Esophagus squamous epithelium (tissue), 5 donors: ENCODE data around the gene GORASP1. TPM values are rescaled to one million over a fixed set of nuclear protein-coding genes. Genes with fewer than 3 reads are reported as not detected.
"Not testable (repeated sequence)": the region's sequence is repeated elsewhere in the genome, so short reads cannot be mapped to it uniquely, and the experiment has no call there.

Source experiments
- DNase-seq: peaks from one replicate; lab custom pipeline; 2025; lab: John Stamatoyannopoulos, UW
- H3K27ac ChIP-seq, 4 donors: fragments of 200-600 bp; sonication (generic); one replicate each; pipeline ENCODE4 v1.5.1; 2016 to 2019; ENCODE audit warnings: mild to moderate bottlenecking in 1 of 4
- H3K27me3 ChIP-seq, 4 donors: fragments of 200-600 bp; sonication (generic); 1 replicate in 3 of 4; 2 replicates in 1 of 4; pipeline versions ENCODE4 v1.5.1 to v1.6.0; 2017 to 2021; ENCODE audit warnings: antibody characterized with exemption in 1 of 4
- H3K36me3 ChIP-seq, 3 donors: fragments of 200-600 bp; sonication (generic); one replicate each; pipeline ENCODE4 v1.5.1; 2016 to 2019
- H3K4me1 ChIP-seq, 3 donors: fragments of 200-600 bp; sonication (generic); one replicate each; pipeline ENCODE4 v1.5.1; 2017 to 2019
- H3K4me3 ChIP-seq, 4 donors: fragments of 200-600 bp; sonication (generic); 1 replicate in 3 of 4; 2 replicates in 1 of 4; pipeline ENCODE4 v1.5.1; 2016 to 2019; ENCODE audit warnings: mild to moderate bottlenecking in 2 of 4, moderate library complexity in 1 of 4
- H3K9me3 ChIP-seq, 3 donors: fragments of 200-600 bp; sonication (generic); one replicate each; pipeline ENCODE4 v1.5.1; 2016 to 2019
- CTCF ChIP-seq, 6 experiments: fragments of 450-650 bp in 4 of 6; fragments of 200-600 bp in 2 of 6; sonication (generic) in 2 of 6; IDR thresholded peaks; one replicate each; pipeline ENCODE4 v1.5.1; 2016 to 2019; ENCODE audit warnings: antibody characterized with exemption in 6 of 6, mild to moderate bottlenecking in 4 of 6, moderate library complexity in 4 of 6
- POLR2A ChIP-seq, 4 donors: fragments of 450-650 bp; IDR thresholded peaks; one replicate each; pipeline ENCODE4 v1.6.1; 2017; ENCODE audit warnings: antibody characterized with exemption in 4 of 4, mild to moderate bottlenecking in 4 of 4, moderate library complexity in 3 of 4
- WGBS, 2 donors: methylation state at CpG; one replicate each; pipeline ENCODE4 v1.1.5; 2018; 5-methylcytosine and 5-hydroxymethylcytosine counted together
- intact Hi-C: fragments of 100-400 bp; cut with DNase I; formaldehyde crosslinking; loops from one replicate; pipeline ENCODE4 v1.15.0; 2022
- total RNA-seq, 4 donors: library from RNA; depleted of rRNA; stranded (reverse); fragments of >200 nt; gene quantifications; one replicate each; pipeline ENCODE4 v1.1.0, GENCODE V29; 2016
- donor health status: DM: yes; HTN: yes; CAD: no.

GORASP1 gene
- total RNA-seq, 4 donors from 2014 or later = 26.4 to 102 (median 43.8) TPM

GRCh38 chr3:39063143-39063542, 44.3 kb downstream of the GORASP1 start:
- no peaks in the 10 kb centered on the region for H3K4me1 ChIP-seq
- H3K36me3 ChIP-seq = peaks cover 0 to 48% (median 0%) of the 10 kb centered on the region in 3 donors
- intact Hi-C loops = no loop called here
- 80 to 88% methylated on average over 3 of the region's 3 CpGs for WGBS, 2 donors
- no peak overlapping the region for H3K27ac ChIP-seq
- DNase-seq = no peak
- no peak overlapping the region for H3K4me3 ChIP-seq
- no peaks in the 10 kb centered on the region for H3K27me3 ChIP-seq
- no peaks in the 10 kb centered on the region for H3K9me3 ChIP-seq
- no peak for TF ChIP-seq POLR2A (IDR thresholded peaks at IDR 0.05)
- TF ChIP-seq CTCF (IDR thresholded peaks at IDR 0.05) = no peak

DNA sequence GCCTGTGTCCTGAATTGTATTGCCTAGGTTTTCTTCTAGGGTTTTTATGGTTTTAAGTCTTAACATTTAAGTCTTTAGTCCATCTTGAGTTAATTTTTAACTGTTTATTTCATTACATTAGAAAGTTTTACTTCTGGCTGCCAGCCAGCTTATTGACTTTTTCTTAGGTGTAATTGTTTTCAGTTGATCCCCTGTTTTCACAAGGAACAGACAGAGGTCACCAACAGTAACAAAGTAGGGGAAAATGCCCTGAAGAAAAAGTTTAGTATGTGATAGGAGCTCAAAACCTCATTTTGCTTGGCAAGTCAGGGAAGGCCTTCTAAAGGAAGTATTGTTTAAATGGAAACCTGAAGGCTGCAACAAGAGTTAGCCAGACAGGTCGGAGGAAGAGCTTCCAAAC, 45.2 kb downstream of the GORASP1 start:
- H3K36me3 ChIP-seq = peaks cover 0 to 38% (median 0%) of the 10 kb centered on the region in 3 donors

DNA sequence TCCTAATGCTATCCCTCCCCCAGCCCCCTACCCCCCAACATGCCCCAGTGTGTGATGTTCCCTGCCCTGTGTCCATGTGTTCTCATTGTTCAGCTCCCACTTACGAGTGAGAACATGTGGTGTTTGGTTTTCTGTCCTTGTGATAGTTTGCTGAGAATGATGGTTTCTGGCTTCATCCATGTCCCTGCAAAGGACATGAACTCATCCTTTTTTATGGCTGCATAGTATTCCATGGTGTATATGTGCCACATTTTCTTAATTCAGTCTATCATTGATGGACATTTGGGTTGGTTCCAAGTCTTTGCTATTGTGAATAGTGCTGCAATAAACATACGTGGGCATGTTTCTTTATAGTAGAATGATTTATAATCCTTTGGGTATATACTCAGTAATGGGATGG, 46.2 kb downstream of the GORASP1 start:
- DNase-seq, H3K4me3 ChIP-seq, H3K27ac ChIP-seq, H3K27me3 ChIP-seq, H3K4me1 ChIP-seq, intact Hi-C loops, H3K9me3 ChIP-seq: not testable (repeated sequence)
- 54 to 83% methylated on average over 1 to 2 of the region's 2 CpGs for WGBS, 2 donors
- peaks cover 0 to 29% (median 0%) of the 10 kb centered on the region in 3 donors for H3K36me3 ChIP-seq

More for the DNA sequence above, 45.2 kb downstream of the GORASP1 start:
- Histone ChIP-seq H3K4me1 (no peaks in the 10 kb centered on the region), H3K27me3 (no peaks in the 10 kb centered on the region), H3K27ac (no peak overlapping the region), H3K9me3 (no peaks in the 10 kb centered on the region), H3K4me3 (no peak overlapping the region)
- DNase-seq = no peak
- whole genome bisulfite sequencing, 2 donors = 50 to 77% methylated on average over 1 of the region's 1 CpG
- TF ChIP-seq POLR2A (IDR thresholded peaks at IDR 0.05) = no peak
- intact Hi-C loops = no loop called here

DNA sequence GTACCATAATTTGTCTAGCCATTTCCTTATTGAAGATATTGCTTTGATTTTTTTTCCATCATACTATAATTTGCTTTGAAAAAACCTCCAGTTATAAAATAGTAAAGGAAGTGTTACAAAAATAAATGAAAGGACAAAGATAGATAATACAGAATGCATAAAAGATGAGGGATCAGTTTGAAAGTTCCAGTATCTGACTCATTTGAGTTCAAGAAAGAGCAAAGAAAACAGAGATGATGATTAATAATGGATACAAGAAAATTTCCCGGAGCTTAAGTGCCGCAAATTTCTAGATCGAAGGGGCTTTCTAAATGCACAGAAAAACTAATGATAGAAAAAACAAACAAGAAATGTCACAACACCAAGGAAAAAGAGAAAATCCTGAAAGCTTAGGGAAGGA, 51.3 kb downstream of the GORASP1 start:
- DNase-seq = no peak
- no peak overlapping the region for H3K27ac ChIP-seq
- WGBS, 2 donors = 17 to 43% methylated on average over 3 of the region's 3 CpGs
- intact Hi-C loops = no loop called here
- H3K4me1 ChIP-seq = peaks cover 3 to 37% (median 8%) of the 10 kb centered on the region in 3 donors
- no peak for TF ChIP-seq CTCF (IDR thresholded peaks at IDR 0.05)
- TF ChIP-seq POLR2A (IDR thresholded peaks at IDR 0.05) = no peak
- no peaks in the 10 kb centered on the region for H3K9me3 ChIP-seq
- peaks cover 0 to 4% (median 0%) of the 10 kb centered on the region in 3 donors for H3K36me3 ChIP-seq
- H3K4me3 ChIP-seq = no peak overlapping the region
- no peaks in the 10 kb centered on the region for H3K27me3 ChIP-seq

GRCh38 chr3:39053696-39054095, 53.7 kb downstream of the GORASP1 start:
- intact Hi-C loops = no loop called here

DNA sequence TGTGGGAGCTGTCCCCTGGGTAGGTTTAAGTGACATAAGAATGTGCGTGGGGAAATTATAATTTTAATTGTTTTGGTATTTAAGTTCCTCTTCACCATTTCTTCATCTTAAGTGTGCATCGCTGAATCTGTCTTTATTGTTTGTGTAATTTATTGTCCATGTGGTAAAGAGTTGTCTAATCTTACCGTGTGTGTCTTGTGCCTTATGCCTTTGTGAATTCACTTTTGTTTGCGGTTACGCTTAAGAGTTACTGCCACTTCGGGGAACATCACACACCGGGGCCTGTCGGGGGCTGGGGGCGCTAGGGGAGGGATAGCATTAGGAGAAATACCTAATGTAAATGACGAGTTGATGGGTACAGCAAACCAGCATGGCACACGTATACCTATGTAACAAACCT, 54.8 kb downstream of the GORASP1 start:
- peak overlapping the region; percentile 88 to 95 (median 94) for H3K27ac ChIP-seq
- peak overlapping the region; percentile 77 to 99 (median 92) for H3K4me3 ChIP-seq
- no peaks in the 10 kb centered on the region for H3K27me3 ChIP-seq
- intact Hi-C loops = no loop called here
- no peaks in the 10 kb centered on the region for H3K36me3 ChIP-seq
- TF ChIP-seq POLR2A (IDR thresholded peaks at IDR 0.05) = no peak
- no peak for TF ChIP-seq CTCF (IDR thresholded peaks at IDR 0.05)
- peaks cover 4 to 39% (median 8%) of the 10 kb centered on the region in 3 donors for H3K4me1 ChIP-seq
- no peaks in the 10 kb centered on the region for H3K9me3 ChIP-seq
- WGBS, 2 donors = 2 to 4% methylated on average over 10 to 11 of the region's 11 CpGs
- DNase-seq = no peak

More at GRCh38 chr3:39053696-39054095, 53.7 kb downstream of the GORASP1 start:
- Histone ChIP-seq H3K27me3 (no peaks in the 10 kb centered on the region), H3K4me3 (peak overlapping the region in 1 of 4 donors; percentile 77), H3K9me3 (no peaks in the 10 kb centered on the region), H3K27ac (no peak overlapping the region), H3K36me3 (peaks cover 0 to 4% (median 0%) of the 10 kb centered on the region in 3 donors), H3K4me1 (peaks cover 4 to 39% (median 8%) of the 10 kb centered on the region in 3 donors)
- no peak for TF ChIP-seq POLR2A (IDR thresholded peaks at IDR 0.05)
- no peak for TF ChIP-seq CTCF (IDR thresholded peaks at IDR 0.05)
- 86 to 91% methylated on average over 2 of the region's 2 CpGs for WGBS, 2 donors
- DNase-seq = no peak
